Duodenal mucosa (tissue), 2 donors: Measurements from ENCODE around the gene EGFLAM.

ENCODE experiments used
- H3K27ac ChIP-seq: one replicate; pipeline ENCODE4 v1.7.0; 2013; ENCODE audit warnings: low read depth, low read length
- H3K27me3 ChIP-seq, 2 donors: one replicate each; pipeline ENCODE4 v1.7.0; 2013; ENCODE audit warnings: low read length in 2 of 2, control low read depth in 1 of 2; ENCODE audit not compliant: insufficient read depth in 2 of 2, control insufficient read depth in 1 of 2
- H3K36me3 ChIP-seq, 2 donors: one replicate each; pipeline ENCODE4 v1.7.0; 2013; ENCODE audit warnings: low read length in 2 of 2, control low read depth in 1 of 2; ENCODE audit not compliant: insufficient read depth in 2 of 2, control insufficient read depth in 1 of 2
- H3K4me1 ChIP-seq, 2 donors: one replicate each; pipeline ENCODE4 v1.7.0; 2013; ENCODE audit warnings: low read length in 2 of 2, control low read depth in 1 of 2; ENCODE audit not compliant: insufficient read depth in 2 of 2, control insufficient read depth in 1 of 2
- H3K4me3 ChIP-seq, 2 donors: one replicate each; pipeline ENCODE4 v1.7.0; 2013; ENCODE audit warnings: low read length in 2 of 2, low read depth in 1 of 2
- H3K9ac ChIP-seq, 2 donors: one replicate each; pipeline ENCODE4 v1.7.0; 2013; ENCODE audit warnings: low read length in 2 of 2, low read depth in 1 of 2
- H3K9me3 ChIP-seq, 2 donors: one replicate each; pipeline ENCODE4 v1.7.0; 2013; ENCODE audit warnings: low read length in 2 of 2, control low read depth in 1 of 2; ENCODE audit not compliant: control insufficient read depth in 1 of 2

Gene EGFLAM

DNA sequence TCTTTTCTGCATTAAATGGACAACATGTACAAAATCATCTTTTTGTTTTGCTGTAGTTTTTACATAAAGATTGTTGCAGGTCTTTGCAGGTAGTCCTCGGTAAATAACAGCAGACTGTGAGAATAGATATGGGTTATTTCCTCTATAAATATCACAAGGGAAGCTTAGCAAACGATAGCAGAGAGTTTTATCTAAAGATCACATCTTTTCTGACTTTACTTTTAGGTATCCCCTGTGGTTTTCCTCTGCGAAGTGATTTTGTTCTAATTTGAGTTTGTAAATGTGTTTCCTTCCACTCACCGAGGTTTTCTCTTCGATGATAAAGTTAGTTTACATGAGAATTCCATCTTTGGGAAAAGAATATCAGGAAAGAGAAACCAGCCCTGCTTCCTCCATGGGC is 109.6 kb downstream of the EGFLAM start:
- H3K36me3 ChIP-seq = no peaks in the 10 kb centered on the region
- no peaks in the 10 kb centered on the region for H3K4me1 ChIP-seq
- no peak overlapping the region for H3K4me3 ChIP-seq
- no peak overlapping the region for H3K27ac ChIP-seq
- no peaks in the 10 kb centered on the region for H3K9me3 ChIP-seq
- H3K27me3 ChIP-seq = no peaks in the 10 kb centered on the region
- no peak overlapping the region for H3K9ac ChIP-seq

DNA sequence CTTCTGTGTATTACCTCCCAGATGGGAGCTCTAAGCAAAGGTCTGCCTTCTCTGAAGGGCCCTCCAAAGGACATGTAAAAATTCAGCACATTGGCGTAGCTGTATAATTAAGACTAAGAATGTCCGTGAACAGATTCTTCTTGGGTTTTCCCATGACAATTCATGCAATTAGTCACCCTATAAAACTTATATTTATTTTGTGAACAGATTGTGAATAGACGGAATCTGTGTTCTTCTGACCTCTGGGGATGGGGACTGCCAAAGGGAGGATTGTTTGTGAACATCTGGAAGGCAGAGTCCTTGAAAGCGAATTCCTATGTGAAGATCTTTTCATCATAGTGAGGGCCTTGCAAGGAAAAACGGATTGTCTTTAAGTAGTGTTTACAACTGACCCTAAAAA is 111.3 kb downstream of the EGFLAM start:
- no peaks in the 10 kb centered on the region for H3K27me3 ChIP-seq
- H3K4me1 ChIP-seq = no peaks in the 10 kb centered on the region
- no peak overlapping the region for H3K4me3 ChIP-seq
- H3K27ac ChIP-seq = no peak overlapping the region
- H3K36me3 ChIP-seq = no peaks in the 10 kb centered on the region
- H3K9me3 ChIP-seq = no peaks in the 10 kb centered on the region
- H3K9ac ChIP-seq = no peak overlapping the region

DNA sequence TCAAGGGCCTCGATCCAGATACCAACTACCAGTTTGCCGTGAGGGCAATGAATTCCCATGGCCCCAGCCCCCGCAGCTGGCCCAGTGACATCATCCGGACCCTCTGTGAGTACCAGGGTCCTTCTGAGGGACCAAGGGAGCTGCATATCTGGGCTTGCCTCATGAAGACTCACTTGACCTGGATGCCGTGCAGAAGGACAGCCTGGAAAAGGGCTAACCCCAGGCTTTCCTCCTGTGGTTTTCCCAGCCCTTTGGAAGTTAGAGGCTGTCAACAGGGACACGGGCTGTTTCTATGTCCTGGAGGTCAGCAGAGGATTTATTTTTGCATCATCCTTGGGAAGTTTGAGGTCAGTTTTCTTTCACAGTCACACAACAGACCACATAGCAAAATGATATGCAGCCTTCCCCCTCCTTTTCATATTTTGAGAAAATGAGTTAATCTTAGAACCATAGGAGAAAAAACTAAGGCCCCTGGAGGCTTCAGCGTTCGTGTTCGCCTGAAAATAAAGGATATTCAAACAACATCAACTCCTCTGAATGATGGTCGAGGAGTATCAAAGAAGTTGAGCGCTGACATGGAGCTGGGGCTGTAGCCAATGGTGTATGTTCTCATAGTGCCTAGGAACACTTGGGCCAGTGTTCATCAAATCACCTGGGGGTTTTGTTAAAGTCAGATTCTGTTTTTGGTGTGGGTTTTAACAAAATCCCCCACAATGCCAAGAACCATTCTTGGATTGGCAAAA is 112.2 kb downstream of the EGFLAM start:
- Histone ChIP-seq H3K27me3 (no peaks in the 10 kb centered on the region), H3K4me1 (no peaks in the 10 kb centered on the region), H3K9me3 (no peaks in the 10 kb centered on the region), H3K27ac (no peak overlapping the region), H3K9ac (no peak overlapping the region), H3K36me3 (no peaks in the 10 kb centered on the region), H3K4me3 (no peak overlapping the region)

GRCh38 chr5:38371596-38371995 is 113.2 kb downstream of the EGFLAM start:
- H3K9ac ChIP-seq = no peak overlapping the region
- H3K9me3 ChIP-seq = no peaks in the 10 kb centered on the region
- H3K4me3 ChIP-seq = no peak overlapping the region
- H3K27me3 ChIP-seq = no peaks in the 10 kb centered on the region
- no peaks in the 10 kb centered on the region for H3K4me1 ChIP-seq
- H3K36me3 ChIP-seq = no peaks in the 10 kb centered on the region
- H3K27ac ChIP-seq = no peak overlapping the region

- no peaks in the 10 kb centered on the region for H3K4me1 ChIP-seq
- no peak overlapping the region for H3K4me3 ChIP-seq
- H3K36me3 ChIP-seq = no peaks in the 10 kb centered on the region
- no peaks in the 10 kb centered on the region for H3K9me3 ChIP-seq
- no peak overlapping the region for H3K27ac ChIP-seq
- no peak overlapping the region for H3K9ac ChIP-seq
- H3K27me3 ChIP-seq = no peaks in the 10 kb centered on the region
These were observed 115.4 kb downstream of the EGFLAM start for GRCh38 chr5:38373743-38374142.

DNA sequence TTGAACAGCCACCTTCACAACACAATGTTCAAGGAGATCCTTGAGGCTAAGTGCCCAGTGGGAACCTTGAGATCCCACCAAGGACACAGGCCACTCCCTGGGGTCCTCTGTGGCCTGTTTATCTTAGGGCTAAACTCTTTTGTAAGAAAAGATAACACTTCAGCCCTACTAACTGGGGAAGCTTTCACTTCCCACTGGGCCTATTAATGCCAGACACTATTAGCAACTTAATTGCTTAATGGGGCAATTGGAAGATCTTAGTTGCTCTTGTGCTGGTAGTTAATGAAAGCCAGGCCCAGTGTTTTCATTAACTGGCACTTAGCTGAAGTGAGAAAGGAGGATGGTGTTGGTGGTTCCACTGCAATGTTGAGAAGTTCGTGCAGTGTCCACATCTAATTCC is 117.1 kb downstream of the EGFLAM start:
- peaks cover 0 to 4% of the 10 kb centered on the region in 2 donors for H3K27me3 ChIP-seq
- no peaks in the 10 kb centered on the region for H3K4me1 ChIP-seq
- no peaks in the 10 kb centered on the region for H3K36me3 ChIP-seq
- no peak overlapping the region for H3K9ac ChIP-seq
- H3K4me3 ChIP-seq = no peak overlapping the region
- no peak overlapping the region for H3K27ac ChIP-seq
- no peaks in the 10 kb centered on the region for H3K9me3 ChIP-seq

DNA sequence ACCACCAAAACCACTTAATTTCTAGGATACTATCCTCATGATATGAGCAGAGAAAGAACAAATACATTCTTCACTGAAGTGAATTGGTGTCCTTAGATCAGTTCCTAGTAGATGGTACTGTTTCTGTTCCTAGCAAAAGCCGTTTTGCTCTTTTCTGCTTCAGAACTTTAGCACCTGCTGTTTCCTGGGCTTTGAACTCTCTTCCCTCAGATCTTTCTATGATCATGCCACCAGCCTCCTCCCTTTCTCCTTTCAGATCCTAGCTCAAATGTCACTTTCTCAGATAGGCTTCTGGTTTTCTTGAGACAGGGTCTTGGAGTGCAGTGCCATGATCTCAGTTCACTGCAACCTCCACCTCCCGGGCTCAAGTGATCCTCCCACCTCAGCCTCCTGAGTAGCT is 118.0 kb downstream of the EGFLAM start:
- H3K36me3 ChIP-seq = no peaks in the 10 kb centered on the region
- H3K9me3 ChIP-seq = no peaks in the 10 kb centered on the region
- peaks cover 0 to 4% of the 10 kb centered on the region in 2 donors for H3K27me3 ChIP-seq
- H3K4me1 ChIP-seq = no peaks in the 10 kb centered on the region
- H3K27ac ChIP-seq = no peak overlapping the region
- no peak overlapping the region for H3K9ac ChIP-seq
- H3K4me3 ChIP-seq = no peak overlapping the region

- Histone ChIP-seq H3K27ac (no peak overlapping the region), H3K27me3 (peaks cover 0 to 4% of the 10 kb centered on the region in 2 donors), H3K4me3 (no peak overlapping the region), H3K9ac (no peak overlapping the region), H3K4me1 (no peaks in the 10 kb centered on the region), H3K36me3 (no peaks in the 10 kb centered on the region), H3K9me3 (no peaks in the 10 kb centered on the region)
These were observed 120.2 kb downstream of the EGFLAM start for GRCh38 chr5:38378579-38378978.

GRCh38 chr5:38379350-38379937 is 121.1 kb downstream of the EGFLAM start:
- Histone ChIP-seq H3K27me3 (peaks cover 0 to 7% of the 10 kb centered on the region in 2 donors), H3K9me3 (no peaks in the 10 kb centered on the region), H3K4me1 (no peaks in the 10 kb centered on the region), H3K4me3 (no peak overlapping the region), H3K27ac (no peak overlapping the region), H3K36me3 (no peaks in the 10 kb centered on the region), H3K9ac (no peak overlapping the region)

- Histone ChIP-seq H3K4me1 (no peaks in the 10 kb centered on the region), H3K27ac (no peak overlapping the region), H3K9me3 (no peaks in the 10 kb centered on the region), H3K27me3 (peaks cover 0 to 7% of the 10 kb centered on the region in 2 donors), H3K9ac (no peak overlapping the region), H3K4me3 (no peak overlapping the region), H3K36me3 (no peaks in the 10 kb centered on the region)
These were observed 122.2 kb downstream of the EGFLAM start for GRCh38 chr5:38380537-38380936.
